Measurements from ENCODE around the gene RPUSD3.

DNA sequence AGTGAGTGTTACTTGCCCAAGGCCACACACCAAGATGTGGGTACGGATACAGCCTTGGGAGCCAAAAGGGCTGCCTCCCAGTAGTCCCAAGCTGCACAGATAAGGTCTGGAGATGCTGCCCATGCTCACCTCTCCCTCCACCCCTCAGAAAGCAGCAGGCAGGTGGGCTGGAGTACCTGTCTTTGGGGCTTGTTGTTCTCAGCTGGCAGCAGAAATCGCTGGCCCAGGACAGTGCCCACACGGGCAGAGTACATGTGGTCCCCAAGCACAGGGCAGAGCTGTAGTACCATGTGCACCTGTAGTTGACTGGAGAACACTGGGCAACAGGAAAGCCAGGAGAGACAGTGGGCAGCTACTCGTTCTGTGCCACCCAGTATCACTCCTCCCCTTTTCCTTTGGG lies 5.0 kb downstream of the RPUSD3 start:
- no peak for TF ChIP-seq POLR2A (IDR thresholded peaks at IDR 0.05)
- TF ChIP-seq, protein P1, sequence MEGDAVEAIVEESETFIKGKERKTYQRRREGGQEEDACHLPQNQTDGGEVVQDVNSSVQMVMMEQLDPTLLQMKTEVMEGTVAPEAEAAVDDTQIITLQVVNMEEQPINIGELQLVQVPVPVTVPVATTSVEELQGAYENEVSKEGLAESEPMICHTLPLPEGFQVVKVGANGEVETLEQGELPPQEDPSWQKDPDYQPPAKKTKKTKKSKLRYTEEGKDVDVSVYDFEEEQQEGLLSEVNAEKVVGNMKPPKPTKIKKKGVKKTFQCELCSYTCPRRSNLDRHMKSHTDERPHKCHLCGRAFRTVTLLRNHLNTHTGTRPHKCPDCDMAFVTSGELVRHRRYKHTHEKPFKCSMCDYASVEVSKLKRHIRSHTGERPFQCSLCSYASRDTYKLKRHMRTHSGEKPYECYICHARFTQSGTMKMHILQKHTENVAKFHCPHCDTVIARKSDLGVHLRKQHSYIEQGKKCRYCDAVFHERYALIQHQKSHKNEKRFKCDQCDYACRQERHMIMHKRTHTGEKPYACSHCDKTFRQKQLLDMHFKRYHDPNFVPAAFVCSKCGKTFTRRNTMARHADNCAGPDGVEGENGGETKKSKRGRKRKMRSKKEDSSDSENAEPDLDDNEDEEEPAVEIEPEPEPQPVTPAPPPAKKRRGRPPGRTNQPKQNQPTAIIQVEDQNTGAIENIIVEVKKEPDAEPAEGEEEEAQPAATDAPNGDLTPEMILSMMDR (IDR thresholded peaks at IDR 0.05 in 8 of 11, conservative IDR thresholded peaks at IDR 0.05 in 3 of 11) = no peak

All from spleen (tissue), 7 donors.